Ishikawa (cell line): ENCODE measurements around the gene TFF1.

Source experiments
- CEBPB ChIP-seq: IDR thresholded peaks from 2 replicates; pipeline ENCODE4 v1.6.1; 2012
- CREB1 ChIP-seq: IDR thresholded peaks from 2 replicates; pipeline ENCODE4 v1.6.1; 2012; ENCODE audit warnings: low read depth
- EP300 ChIP-seq: IDR thresholded peaks from 2 replicates; pipeline ENCODE4 v1.6.1; 2012; ENCODE audit warnings: borderline replicate concordance
- FOXM1 ChIP-seq: IDR thresholded peaks from 2 replicates; pipeline ENCODE4 v1.6.1; 2012; ENCODE audit warnings: low read depth, borderline replicate concordance
- MAX ChIP-seq: IDR thresholded peaks from 2 replicates; pipeline ENCODE4 v1.6.1; 2012
- NFIC ChIP-seq: IDR thresholded peaks from 2 replicates; pipeline ENCODE4 v1.6.1; 2012
- RAD21 ChIP-seq: IDR thresholded peaks from 2 replicates; pipeline ENCODE4 v1.6.1; 2012; ENCODE audit warnings: low read depth
- REST ChIP-seq: IDR thresholded peaks from 2 replicates; pipeline ENCODE4 v1.6.1; 2012; ENCODE audit warnings: low read depth, mild to moderate bottlenecking
- USF1 ChIP-seq: IDR thresholded peaks from 2 replicates; pipeline ENCODE4 v1.6.1; 2012
- YY1 ChIP-seq: IDR thresholded peaks from 2 replicates; pipeline ENCODE4 v1.6.1; 2012; ENCODE audit warnings: low read depth

- no peak for TF ChIP-seq MAX
- TF ChIP-seq YY1 = no peak
- TF ChIP-seq FOXM1 = no peak
- no peak for TF ChIP-seq USF1
- TF ChIP-seq REST = no peak
- TF ChIP-seq EP300 = no peak
- TF ChIP-seq RAD21 = no peak
- no peak for TF ChIP-seq CEBPB
- no peak for TF ChIP-seq CREB1
- no peak for TF ChIP-seq NFIC
Measured at GRCh38 chr21:42378418-42378817, 12.1 kb upstream of the TFF1 start.
